B cell (primary cell): ENCODE data around the gene TP53TG5. TPM values are rescaled to one million over a fixed set of nuclear protein-coding genes. Genes with fewer than 3 reads are reported as not detected.

ENCODE experiments used
- ATAC-seq: fragments of 200-7000 bp; cut with Tn5 transposase; one replicate; pipeline ENCODE4 v1.10.0; 2021; ENCODE audit warnings: low read depth, mild to moderate bottlenecking, moderate number of reproducible peaks, moderate library complexity
- CTCF ChIA-PET: fragments of 350-600 bp; sonication (Branson Sonifier 250); formaldehyde crosslinking; loops from one replicate; lab custom pipeline; 2021; ENCODE audit warnings: antibody characterized with exemption, inconsistent platforms; lab: Charles Lee
- POLR2A ChIA-PET: fragments of 350-600 bp; sonication (Branson Sonifier 250); formaldehyde crosslinking; loops from one replicate; lab custom pipeline; 2021; ENCODE audit warnings: antibody characterized with exemption; lab: Charles Lee
- DNase-seq: peaks from one replicate; pipeline ENCODE4 v3.0.0; 2013
- H2AFZ ChIP-seq: 2 replicates; pipeline ENCODE4 v1.6.1; 2012; ENCODE audit warnings: mild to moderate bottlenecking, low read depth, low read length; ENCODE audit not compliant: insufficient read depth, poor library complexity, severe bottlenecking
- H3K27ac ChIP-seq, 2 donors: 1 replicate in 1 of 2; 2 replicates in 1 of 2; pipeline ENCODE4 v1.5.1; 2012 to 2013; ENCODE audit warnings: low read length in 2 of 2, mild to moderate bottlenecking in 2 of 2, moderate library complexity in 1 of 2
- H3K27me3 ChIP-seq, 4 experiments: fragments of 200-600 bp in 1 of 4; sonication (generic) in 1 of 4; replicated peaks in 1 of 4; 1 replicate in 2 of 4; 2 replicates in 2 of 4; pipeline versions ENCODE4 v1.6.1 to v1.7.0; 2013 to 2016; ENCODE audit warnings: low read length in 3 of 4, mild to moderate bottlenecking in 2 of 4, mixed read lengths in 1 of 4, moderate library complexity in 1 of 4; ENCODE audit not compliant: insufficient read depth in 4 of 4, control insufficient read depth in 3 of 4; ENCODE audit errors: control extremely low read depth in 1 of 4
- H3K36me3 ChIP-seq, 2 experiments: replicated peaks in 1 of 2; 1 replicate in 1 of 2; 2 replicates in 1 of 2; pipeline versions ENCODE4 v1.6.1 to v1.7.1; 2013; ENCODE audit warnings: low read length in 1 of 2; ENCODE audit not compliant: insufficient read depth in 2 of 2, control insufficient read depth in 1 of 2; ENCODE audit errors: control extremely low read depth in 1 of 2, extremely low read depth in 1 of 2
- H3K4me1 ChIP-seq, 2 donors: fragments of 200-600 bp in 1 of 2; sonication (generic) in 1 of 2; 1 replicate in 1 of 2; 2 replicates in 1 of 2; pipeline versions ENCODE4 v1.5.1 to v1.6.1; 2013 to 2017; ENCODE audit warnings: low read length in 2 of 2; ENCODE audit not compliant: control insufficient read depth in 2 of 2, insufficient read depth in 2 of 2
- H3K4me2 ChIP-seq: replicated peaks from 2 replicates; pipeline ENCODE3; 2012; ENCODE audit warnings: mild to moderate bottlenecking, low read depth, low read length; ENCODE audit not compliant: poor library complexity, severe bottlenecking
- H3K4me3 ChIP-seq, 5 experiments: fragments of 200-600 bp in 1 of 5; sonication (generic) in 1 of 5; 1 replicate in 3 of 5; 2 replicates in 2 of 5; pipeline versions ENCODE4 v1.5.1 to v1.7.0; 2011 to 2016; ENCODE audit warnings: low read length in 4 of 5, mild to moderate bottlenecking in 4 of 5, low read depth in 2 of 5, control low read depth in 1 of 5, moderate library complexity in 1 of 5; ENCODE audit not compliant: insufficient read depth in 1 of 5; ENCODE audit errors: control extremely low read depth in 1 of 5, extremely low read depth in 1 of 5
- H3K79me2 ChIP-seq: fragments of 200-600 bp; sonication (generic); one replicate; pipeline ENCODE4 v1.6.0; 2016; ENCODE audit warnings: low read length; ENCODE audit not compliant: control insufficient read depth, insufficient read depth
- H3K9ac ChIP-seq: fragments of 200-600 bp; sonication (generic); 2 replicates; pipeline ENCODE4 v1.6.1; 2017; ENCODE audit warnings: mild to moderate bottlenecking, low read length, moderate library complexity
- H3K9me3 ChIP-seq, 3 donors: one replicate each; pipeline versions ENCODE4 v1.6.1 to v1.7.1; 2013; ENCODE audit warnings: low read length in 2 of 3; ENCODE audit not compliant: control insufficient read depth in 2 of 3, insufficient read depth in 1 of 3; ENCODE audit errors: control extremely low read depth in 1 of 3
- H4K20me1 ChIP-seq: 2 replicates; pipeline ENCODE4 v1.6.0; 2012; ENCODE audit warnings: mild to moderate bottlenecking, low read length; ENCODE audit not compliant: insufficient read depth, control insufficient read depth, poor library complexity, severe bottlenecking
- H3K27ac Mint-ChIP-seq: one replicate; pipeline ENCODE4 v1.8.0; 2021; ENCODE audit warnings: mixed read lengths
- H3K27me3 Mint-ChIP-seq: one replicate; pipeline ENCODE4 v1.8.0; 2021; ENCODE audit warnings: mixed read lengths
- H3K4me1 Mint-ChIP-seq: one replicate; pipeline ENCODE4 v1.8.0; 2021; ENCODE audit warnings: mixed read lengths
- H3K4me3 Mint-ChIP-seq: one replicate; pipeline ENCODE4 v1.8.0; 2021; ENCODE audit warnings: mixed read lengths
- H3K9me3 Mint-ChIP-seq: one replicate; pipeline ENCODE4 v1.8.0; 2022; ENCODE audit warnings: mixed read lengths; ENCODE audit not compliant: insufficient read depth
- EZH2 ChIP-seq: IDR thresholded peaks from 2 replicates; pipeline ENCODE4 v1.6.1; 2012; ENCODE audit warnings: borderline replicate concordance, low read depth, mild to moderate bottlenecking, moderate library complexity, low read length; ENCODE audit not compliant: insufficient read depth, poor library complexity, severe bottlenecking
- WGBS: methylation state at CpG from one replicate; pipeline ENCODE4 v1.1.5; 2013; ENCODE audit warnings: missing lambda C conversion rate; ENCODE audit not compliant: insufficient coverage; 5-methylcytosine and 5-hydroxymethylcytosine counted together
- intact Hi-C: fragments of 100-400 bp; cut with micrococcal nuclease; formaldehyde crosslinking; loops from one replicate; pipeline ENCODE4 v1.10.0; 2022
- polyA plus RNA-seq: library from polyadenylated mRNA; depleted of rRNA; stranded (reverse); fragments of >200 nt; gene quantifications from 2 replicates; pipeline ENCODE4 v1.2.3, GENCODE V29; 2012
- total RNA-seq, 2 donors: library from RNA; stranded (reverse); fragments of 120-200 nt in 1 of 2; gene quantifications; 1 replicate in 1 of 2; 2 replicates in 1 of 2; pipeline versions ENCODE4 v1.2.3 to v1.2.4, GENCODE V29; 2013 to 2022
- TF ChIP-seq, protein P1 (sequence below): fragments of 200-600 bp; IDR thresholded peaks from one replicate; pipeline ENCODE4 v1.8.0; 2022; ENCODE audit warnings: antibody characterized with exemption, mild to moderate bottlenecking

Gene TP53TG5
- total and polyA plus RNA-seq, 2 donors (not counting 1 experiment from before 2014, with no cell fraction given): not detected

DNA sequence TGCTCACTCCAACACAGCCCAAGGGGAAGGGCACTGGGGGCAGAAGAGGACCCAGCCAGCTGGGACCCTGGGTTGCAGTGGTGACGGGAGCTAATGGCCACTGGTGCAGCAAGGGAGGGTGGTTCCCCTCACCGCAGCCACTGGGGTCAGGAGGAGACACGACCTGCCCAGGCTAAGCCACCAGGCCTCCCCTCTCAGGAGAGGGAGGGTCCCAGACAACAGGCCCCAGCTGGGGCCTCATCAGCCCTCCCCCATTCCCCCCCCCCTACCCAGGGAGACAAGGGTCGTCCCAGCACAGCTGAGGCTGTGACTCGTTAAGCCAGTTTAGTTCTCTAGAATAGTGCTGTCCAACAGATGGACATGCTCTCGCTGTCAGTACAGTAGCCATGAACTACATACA, 52.8 kb downstream of the TP53TG5 start:
- peaks cover 11 to 23% of the 10 kb centered on the region in 2 donors for H3K4me1 ChIP-seq
- no peaks in the 10 kb centered on the region for H3K9me3 Mint-ChIP-seq
- H3K36me3 ChIP-seq: no peaks in the 10 kb centered on the region
- H3K79me2 ChIP-seq: no peaks in the 10 kb centered on the region
- H3K9ac ChIP-seq: no peak overlapping the region
- H3K27me3 Mint-ChIP-seq: no peaks in the 10 kb centered on the region
- TF ChIP-seq, protein P1, sequence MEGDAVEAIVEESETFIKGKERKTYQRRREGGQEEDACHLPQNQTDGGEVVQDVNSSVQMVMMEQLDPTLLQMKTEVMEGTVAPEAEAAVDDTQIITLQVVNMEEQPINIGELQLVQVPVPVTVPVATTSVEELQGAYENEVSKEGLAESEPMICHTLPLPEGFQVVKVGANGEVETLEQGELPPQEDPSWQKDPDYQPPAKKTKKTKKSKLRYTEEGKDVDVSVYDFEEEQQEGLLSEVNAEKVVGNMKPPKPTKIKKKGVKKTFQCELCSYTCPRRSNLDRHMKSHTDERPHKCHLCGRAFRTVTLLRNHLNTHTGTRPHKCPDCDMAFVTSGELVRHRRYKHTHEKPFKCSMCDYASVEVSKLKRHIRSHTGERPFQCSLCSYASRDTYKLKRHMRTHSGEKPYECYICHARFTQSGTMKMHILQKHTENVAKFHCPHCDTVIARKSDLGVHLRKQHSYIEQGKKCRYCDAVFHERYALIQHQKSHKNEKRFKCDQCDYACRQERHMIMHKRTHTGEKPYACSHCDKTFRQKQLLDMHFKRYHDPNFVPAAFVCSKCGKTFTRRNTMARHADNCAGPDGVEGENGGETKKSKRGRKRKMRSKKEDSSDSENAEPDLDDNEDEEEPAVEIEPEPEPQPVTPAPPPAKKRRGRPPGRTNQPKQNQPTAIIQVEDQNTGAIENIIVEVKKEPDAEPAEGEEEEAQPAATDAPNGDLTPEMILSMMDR: no peak
- no peak for TF ChIP-seq EZH2
- no peak overlapping the region for H3K27ac ChIP-seq
- no peak overlapping the region for H3K4me3 ChIP-seq
- DNase-seq: no peak
- POLR2A ChIA-PET: no interaction called here
- CTCF ChIA-PET: interaction anchor here (0.7 to 0.9 kb wide), 2 partner anchors 35 to 111 kb away, joined by 3 to 6 read pairs; no protein-coding TSS in a partner anchor
- H3K27me3 ChIP-seq: peaks cover 0 to 2% (median 0%) of the 10 kb centered on the region in 4 experiments
- intact Hi-C loops: no loop called here
- no peak overlapping the region for H3K4me3 Mint-ChIP-seq
- H4K20me1 ChIP-seq: no peaks in the 10 kb centered on the region
- H3K4me2 ChIP-seq: no peak overlapping the region
- peaks cover 0 to 8% (median 3%) of the 10 kb centered on the region in 3 donors for H3K9me3 ChIP-seq
- H3K27ac Mint-ChIP-seq: no peak overlapping the region
- H2AFZ ChIP-seq: no peak overlapping the region
- WGBS: 79% methylated on average over 6 of the region's 6 CpGs
- no peak for ATAC-seq
- H3K4me1 Mint-ChIP-seq: peaks cover 17% of the 10 kb centered on the region

DNA sequence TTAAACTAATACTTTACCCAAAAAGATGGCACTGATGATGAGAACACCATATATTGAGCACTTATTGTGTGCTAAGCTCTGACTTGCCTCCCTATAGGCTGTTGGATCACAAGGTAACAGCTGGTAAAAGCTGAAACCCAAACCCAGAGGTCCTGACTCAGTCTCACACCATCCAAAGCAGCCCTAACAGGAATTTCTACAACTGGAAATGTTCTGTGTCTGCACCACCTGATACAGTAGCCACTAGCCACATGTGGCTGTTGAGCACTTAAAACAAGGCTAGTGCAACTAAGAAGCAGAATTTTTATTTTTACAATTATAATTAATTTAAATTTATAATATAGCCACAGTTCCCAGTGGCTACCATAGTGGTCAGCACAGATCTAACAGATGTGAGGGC, 54.4 kb downstream of the TP53TG5 start:
- Histone ChIP-seq H3K9ac (no peak overlapping the region), H4K20me1 (no peaks in the 10 kb centered on the region), H3K79me2 (no peaks in the 10 kb centered on the region), H3K36me3 (no peaks in the 10 kb centered on the region), H3K4me3 (no peak overlapping the region), H3K9me3 (peaks cover 0 to 8% (median 3%) of the 10 kb centered on the region in 3 donors), H3K4me1 (peaks cover 21 to 34% of the 10 kb centered on the region in 2 donors), H2AFZ (no peak overlapping the region), H3K27me3 (no peaks in the 10 kb centered on the region), H3K4me2 (no peak overlapping the region), H3K27ac (no peak overlapping the region)
- no peaks in the 10 kb centered on the region for H3K27me3 Mint-ChIP-seq
- DNase-seq (no peak), ATAC-seq (no peak)
- H3K4me1 Mint-ChIP-seq: peaks cover 17% of the 10 kb centered on the region
- no peak overlapping the region for H3K27ac Mint-ChIP-seq
- POLR2A ChIA-PET: no interaction called here
- no peak overlapping the region for H3K4me3 Mint-ChIP-seq
- CTCF ChIA-PET: interaction anchor here (0.9 to 7.9 kb wide), 11 partner anchors 12 to 445 kb away, joined by 3 to 135 read pairs (median 6); partner anchors contain the start of gene SYS1
- TF ChIP-seq, protein P1: no peak
- no peak for TF ChIP-seq EZH2
- no peaks in the 10 kb centered on the region for H3K9me3 Mint-ChIP-seq
- intact Hi-C loops: no loop called here
